GM20000 (cell line): Measurements from ENCODE around the gene ACP5.

Source experiments
- DNase-seq: peaks from one replicate; pipeline ENCODE4 v3.0.0; 2012; ENCODE audit warnings: low spot score
- TF ChIP-seq, protein P1 (sequence below): IDR thresholded peaks from 2 replicates; pipeline ENCODE4 v1.5.1; 2012; ENCODE audit warnings: mild to moderate bottlenecking, control low read depth; ENCODE audit errors: extremely low read depth, missing control alignments

Gene ACP5

DNA sequence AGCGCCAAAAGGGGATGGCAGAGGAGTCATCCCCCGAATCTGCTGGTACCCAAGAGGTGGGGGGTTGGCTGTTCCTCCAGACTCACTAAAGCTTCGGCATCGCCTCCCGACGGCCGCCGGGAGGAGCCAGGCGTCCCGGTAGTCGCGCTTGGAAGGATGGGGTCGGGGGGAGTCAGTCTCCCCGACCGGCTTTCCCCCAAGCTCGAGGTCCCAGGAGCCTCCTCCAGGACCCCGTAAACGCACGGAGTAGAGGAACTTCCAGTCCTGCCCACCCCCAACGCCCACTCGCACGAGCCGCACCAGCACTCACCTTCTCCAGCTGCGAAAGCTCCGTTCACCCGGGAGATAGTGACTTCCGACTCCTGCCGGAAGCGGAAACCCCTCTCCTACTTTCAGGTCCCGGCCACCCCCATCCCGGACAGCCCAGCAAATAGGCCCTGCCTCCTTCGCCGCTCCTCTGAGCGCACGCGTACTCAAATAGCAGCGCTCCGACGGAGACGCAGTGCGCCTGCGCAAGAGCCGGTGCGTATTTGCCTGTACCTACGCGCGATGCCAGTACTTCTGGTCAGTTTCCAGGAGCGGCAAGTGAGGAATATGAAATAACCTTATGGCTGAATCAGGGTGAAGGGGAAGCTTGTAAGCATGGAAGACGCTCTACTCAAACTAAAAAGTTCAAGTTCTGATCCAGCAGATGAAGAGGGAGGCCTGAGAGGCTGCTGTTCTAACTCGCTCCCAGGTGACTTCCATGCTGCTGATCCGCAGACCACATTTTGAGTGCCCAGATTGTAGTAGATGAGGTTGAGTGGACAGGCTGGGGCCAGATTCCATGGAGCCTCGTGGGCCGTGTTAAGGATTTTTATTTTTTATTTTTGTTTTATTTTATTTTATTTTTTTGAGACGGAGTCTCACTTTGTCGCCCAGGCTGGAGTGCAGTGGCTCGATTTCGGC lies 18.3 kb downstream of the ACP5 start, which contains the start of gene ELOF1:
TSS of gene ELOF1 (minus strand) at position 350 of the 948 bp plus-strand sequence. CDS start 4,883 bp downstream, outside the sequence.
- peak; percentile 96 for DNase-seq
- TF ChIP-seq, protein P1, sequence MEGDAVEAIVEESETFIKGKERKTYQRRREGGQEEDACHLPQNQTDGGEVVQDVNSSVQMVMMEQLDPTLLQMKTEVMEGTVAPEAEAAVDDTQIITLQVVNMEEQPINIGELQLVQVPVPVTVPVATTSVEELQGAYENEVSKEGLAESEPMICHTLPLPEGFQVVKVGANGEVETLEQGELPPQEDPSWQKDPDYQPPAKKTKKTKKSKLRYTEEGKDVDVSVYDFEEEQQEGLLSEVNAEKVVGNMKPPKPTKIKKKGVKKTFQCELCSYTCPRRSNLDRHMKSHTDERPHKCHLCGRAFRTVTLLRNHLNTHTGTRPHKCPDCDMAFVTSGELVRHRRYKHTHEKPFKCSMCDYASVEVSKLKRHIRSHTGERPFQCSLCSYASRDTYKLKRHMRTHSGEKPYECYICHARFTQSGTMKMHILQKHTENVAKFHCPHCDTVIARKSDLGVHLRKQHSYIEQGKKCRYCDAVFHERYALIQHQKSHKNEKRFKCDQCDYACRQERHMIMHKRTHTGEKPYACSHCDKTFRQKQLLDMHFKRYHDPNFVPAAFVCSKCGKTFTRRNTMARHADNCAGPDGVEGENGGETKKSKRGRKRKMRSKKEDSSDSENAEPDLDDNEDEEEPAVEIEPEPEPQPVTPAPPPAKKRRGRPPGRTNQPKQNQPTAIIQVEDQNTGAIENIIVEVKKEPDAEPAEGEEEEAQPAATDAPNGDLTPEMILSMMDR = peak; percentile 25

DNA sequence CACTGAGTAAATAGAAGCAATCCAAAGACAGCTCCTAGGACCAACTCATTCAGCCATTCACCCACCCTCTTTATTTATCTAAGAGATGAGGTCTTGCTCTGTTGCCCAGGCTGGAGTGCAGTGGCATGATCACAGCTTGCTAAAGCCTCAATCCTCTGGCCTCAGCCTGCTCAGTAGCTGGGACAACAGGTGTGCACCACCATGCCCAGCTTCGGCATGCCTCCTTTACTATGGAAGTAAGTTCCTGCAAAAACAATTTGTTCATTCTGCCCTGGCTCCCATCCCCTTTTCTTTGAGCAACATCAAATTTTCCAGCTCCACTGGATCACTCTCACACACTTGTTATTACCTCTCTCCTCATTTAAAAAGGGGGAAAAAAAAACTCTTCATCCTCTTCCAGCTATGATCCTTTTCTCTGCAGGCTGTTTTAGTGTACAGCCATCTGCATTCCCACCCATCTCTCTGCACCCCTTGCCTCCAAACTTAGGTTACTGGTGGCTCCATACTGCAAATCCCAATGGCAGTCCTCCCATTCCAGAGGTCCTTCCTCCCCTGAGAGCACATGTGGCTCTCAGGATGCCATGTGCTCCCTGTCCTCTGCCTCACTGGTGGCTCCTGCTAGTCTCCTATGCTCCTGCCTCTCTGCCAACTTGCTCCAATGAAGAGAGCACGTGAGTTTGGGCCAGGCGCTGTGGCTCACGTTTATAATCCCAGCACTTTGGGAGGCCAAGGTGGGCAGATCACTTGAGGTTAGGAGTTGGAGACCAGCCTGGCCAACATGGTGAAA lies 20.6 kb downstream of the ACP5 start:
- no peak for DNase-seq
- TF ChIP-seq, protein P1 = no peak

DNA sequence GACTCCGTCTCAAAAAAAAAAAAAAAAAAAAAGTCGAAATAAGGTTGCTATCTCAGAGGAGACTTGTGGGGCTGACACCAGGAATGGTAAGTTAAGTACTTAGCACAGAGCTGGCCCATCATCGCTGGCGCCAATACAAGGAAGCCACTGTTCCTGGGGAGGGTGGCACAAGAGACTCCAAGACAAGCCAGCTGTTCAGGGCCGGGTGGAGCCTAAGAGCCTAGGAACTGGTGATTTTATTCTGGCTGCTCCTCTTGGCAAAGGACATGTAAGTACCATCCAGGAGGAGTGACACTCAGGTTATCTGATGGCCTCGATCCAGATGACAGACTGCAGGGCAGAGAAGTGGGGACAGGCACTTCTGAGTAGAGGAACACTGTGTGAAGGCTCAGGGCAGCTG lies 22.2 kb downstream of the ACP5 start:
- TF ChIP-seq, protein P1 = no peak
- DNase-seq = no peak

DNA sequence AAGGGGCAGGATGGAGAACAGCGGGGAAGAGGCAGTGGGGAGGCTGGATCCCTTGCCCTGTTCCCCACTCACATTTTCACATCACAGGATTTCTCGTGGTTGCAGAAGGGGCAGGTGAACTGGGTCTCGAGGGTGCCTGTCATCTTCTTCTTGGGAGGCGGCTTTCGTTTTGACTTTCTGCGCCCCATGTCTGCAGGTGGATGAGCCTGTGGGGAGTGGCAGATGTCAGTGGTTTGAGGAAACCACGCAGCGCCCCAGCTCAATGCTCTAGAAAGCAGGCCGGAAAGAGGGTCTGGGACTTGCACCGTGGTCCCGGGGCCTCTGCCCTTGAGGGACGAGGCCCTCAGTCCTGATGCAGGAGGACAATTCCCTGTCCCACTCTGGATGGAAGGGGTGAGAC lies 23.3 kb downstream of the ACP5 start:
- no peak for DNase-seq
- TF ChIP-seq, protein P1 = no peak

DNA sequence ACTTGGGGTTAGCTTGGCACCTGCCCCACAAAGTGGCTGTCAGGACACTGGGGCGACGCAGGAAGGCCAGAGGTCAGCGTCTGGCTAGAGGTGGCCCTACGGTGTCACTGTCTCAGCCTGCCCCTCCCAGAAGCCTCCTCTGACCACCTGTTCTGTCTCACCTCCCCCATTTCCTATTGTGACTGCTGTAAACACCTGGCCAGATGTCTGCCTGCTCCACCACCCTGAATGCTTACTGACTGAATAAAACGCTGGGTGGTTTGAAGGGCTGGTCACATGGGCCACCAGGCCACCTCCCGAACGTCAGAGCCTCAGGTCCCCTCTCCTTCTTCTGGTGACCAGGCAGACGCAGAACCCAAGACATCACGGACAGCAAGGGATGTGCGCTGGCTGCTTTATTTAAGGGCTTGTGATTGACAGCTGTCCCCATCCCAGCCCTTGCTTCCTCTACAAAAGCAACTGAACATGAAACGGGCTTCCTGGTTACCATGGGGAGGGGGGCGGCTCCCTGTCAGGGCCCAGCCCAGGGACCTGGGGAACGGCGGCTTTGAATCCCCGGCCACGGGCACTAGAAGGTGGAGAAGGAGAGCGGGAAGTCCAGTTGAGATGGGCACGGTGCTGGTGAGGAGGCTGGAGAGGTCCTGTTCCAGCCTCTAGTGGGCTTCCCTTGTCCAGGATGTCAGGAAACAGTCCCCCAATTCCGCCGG lies 24.6 kb downstream of the ACP5 start:
- TF ChIP-seq, protein P1 = no peak
- no peak for DNase-seq

DNA sequence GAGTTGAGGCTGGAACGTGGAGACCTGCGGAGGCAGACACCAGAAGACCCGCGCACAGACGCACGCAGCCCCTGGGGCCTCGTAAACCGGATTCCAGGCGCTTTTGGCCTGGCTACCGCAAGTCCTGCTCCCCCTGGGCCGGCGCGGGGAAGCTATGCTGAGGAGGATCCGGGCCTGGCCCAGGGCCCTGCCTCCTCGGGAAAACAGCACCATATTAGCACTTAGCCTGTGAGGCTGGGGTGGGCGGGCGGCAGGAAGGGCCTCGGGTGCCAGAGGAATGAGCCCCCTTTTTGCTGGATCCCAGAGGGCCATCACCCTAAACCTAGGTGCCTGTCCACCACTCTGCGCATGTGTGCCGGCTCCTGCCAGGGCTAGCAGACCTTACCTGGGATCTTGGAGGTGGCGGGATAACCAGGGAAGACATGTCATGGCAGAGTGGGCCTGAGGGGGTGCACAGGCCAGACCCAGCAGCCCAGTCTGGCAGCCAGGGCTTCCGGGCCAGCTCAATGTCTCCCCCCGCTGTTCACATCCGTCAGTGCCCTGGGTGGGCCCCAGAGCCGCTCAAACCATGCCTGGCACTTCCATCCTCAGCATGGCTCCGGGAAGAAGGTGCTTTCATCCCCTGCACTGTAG lies 25.7 kb downstream of the ACP5 start:
- DNase-seq = no peak
- TF ChIP-seq, protein P1 = peak; percentile 13
